Measurements from ENCODE around the gene ROBO1. TPM values are rescaled to one million over a fixed set of nuclear protein-coding genes. Genes with fewer than 3 reads are reported as not detected.
A peak's percentile ranks its signal among the peaks of the same experiment; 100 is the strongest.
"Not testable (repeated sequence)": the region's sequence is repeated elsewhere in the genome, so short reads cannot be mapped to it uniquely, and the experiment has no call there.

Gene ROBO1
- total RNA-seq, 4 donors from 2014 or later, result 25.0 to 42.6 (median 35.7) TPM

DNA sequence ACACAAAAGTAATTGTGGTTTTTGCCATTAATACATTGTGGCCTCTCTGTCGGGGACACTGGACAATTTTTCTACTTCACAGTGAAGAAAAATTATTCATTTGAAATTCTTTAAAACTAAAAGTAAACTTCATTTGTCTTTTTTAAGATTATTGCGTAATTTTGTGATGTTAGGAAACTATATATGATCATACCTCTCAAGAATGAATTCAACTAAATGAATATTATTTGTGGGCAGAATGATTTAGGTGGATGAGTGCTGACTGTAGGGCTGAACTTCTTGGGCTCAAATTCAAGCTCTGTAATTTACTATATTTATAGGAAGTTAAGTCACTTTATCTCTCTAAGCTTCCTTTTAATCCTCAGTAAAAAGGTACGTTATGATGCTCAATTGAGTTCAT is 441.2 kb downstream of the ROBO1 start:
- intact Hi-C loops (cut with DNase I), result no loop called here
- WGBS, 2 donors, result 77 to 79% methylated on average over 3 of the region's 3 CpGs

GRCh38 chr3:79325833-79326383 is 441.9 kb downstream of the ROBO1 start:
- WGBS, 2 donors, result 79 to 88% methylated on average over 15 of the region's 15 CpGs
- H3K4me1 ChIP-seq; intact Hi-C loops (cut with DNase I); H3K27me3 ChIP-seq; H3K4me3 ChIP-seq; H3K9me3 ChIP-seq; H3K36me3 ChIP-seq; H3K27ac ChIP-seq; DNase-seq: not testable (repeated sequence)

More for the DNA sequence above, 441.2 kb downstream of the ROBO1 start:
- Histone ChIP-seq H3K9me3 (no peaks in the 10 kb centered on the region), H3K27me3 (no peaks in the 10 kb centered on the region), H3K4me3 (no peak overlapping the region), H3K27ac (no peak overlapping the region), H3K4me1 (peaks cover 0 to 8% (median 0%) of the 10 kb centered on the region in 3 donors), H3K36me3 (no peaks in the 10 kb centered on the region)
- no peak for DNase-seq
- TF ChIP-seq POLR2A (IDR thresholded peaks at IDR 0.05) (no peak), CTCF (IDR thresholded peaks at IDR 0.05) (no peak)

- DNase-seq, result no peak
- no peak overlapping the region for H3K4me3 ChIP-seq
- intact Hi-C loops (cut with DNase I), result no loop called here
- H3K27me3 ChIP-seq, result no peaks in the 10 kb centered on the region
- peaks cover 0 to 16% (median 0%) of the 10 kb centered on the region in 3 donors for H3K4me1 ChIP-seq
- no peaks in the 10 kb centered on the region for H3K9me3 ChIP-seq
- TF ChIP-seq POLR2A (IDR thresholded peaks at IDR 0.05) (no peak), CTCF (IDR thresholded peaks at IDR 0.05) (no peak)
- no peak overlapping the region for H3K27ac ChIP-seq
- H3K36me3 ChIP-seq, result no peaks in the 10 kb centered on the region
- 71 to 81% methylated on average over 7 of the region's 7 CpGs for WGBS, 2 donors
These were observed 450.0 kb downstream of the ROBO1 start for GRCh38 chr3:79317551-79318518.

GRCh38 chr3:79314962-79315361 is 452.8 kb downstream of the ROBO1 start:
- Histone ChIP-seq H3K4me1 (peaks cover 0 to 16% (median 0%) of the 10 kb centered on the region in 3 donors), H3K27me3 (no peaks in the 10 kb centered on the region), H3K36me3 (no peaks in the 10 kb centered on the region), H3K4me3 (no peak overlapping the region), H3K9me3 (no peaks in the 10 kb centered on the region), H3K27ac (peak overlapping the region in 2 of 4 donors; percentile 39 to 77)
- 66 to 68% methylated on average over 2 of the region's 2 CpGs for WGBS, 2 donors
- no peak for DNase-seq
- TF ChIP-seq POLR2A (IDR thresholded peaks at IDR 0.05), result no peak
- TF ChIP-seq CTCF (IDR thresholded peaks at IDR 0.05), result no peak
- intact Hi-C loops (cut with DNase I), result no loop called here

DNA sequence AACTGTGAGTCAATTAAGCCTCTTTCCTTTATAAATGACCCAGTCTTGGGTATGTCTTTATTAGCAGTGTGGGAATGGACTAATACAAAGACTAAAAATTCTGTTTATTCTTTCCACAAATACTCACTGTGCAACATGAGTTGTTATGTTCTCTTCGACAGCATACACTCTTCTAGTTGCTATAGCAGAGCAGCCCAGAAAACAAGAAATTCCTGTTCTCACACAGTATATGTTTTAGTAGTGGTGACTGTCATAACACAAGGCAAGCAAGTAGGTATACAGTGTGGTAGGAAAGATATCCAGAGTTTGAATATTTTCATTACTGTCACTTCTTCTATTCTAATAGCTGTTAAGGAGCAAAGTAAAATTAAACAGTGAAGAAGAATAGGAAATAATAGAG is 453.3 kb downstream of the ROBO1 start:
- DNase-seq, result no peak
- intact Hi-C loops (cut with DNase I), result no loop called here
- Histone ChIP-seq H3K9me3 (no peaks in the 10 kb centered on the region), H3K27ac (peak overlapping the region in 3 of 4 donors; percentile 39 to 77 (median 45)), H3K4me3 (no peak overlapping the region), H3K27me3 (no peaks in the 10 kb centered on the region), H3K4me1 (peaks cover 0 to 16% (median 0%) of the 10 kb centered on the region in 3 donors), H3K36me3 (no peaks in the 10 kb centered on the region)
- no peak for TF ChIP-seq POLR2A (IDR thresholded peaks at IDR 0.05)
- TF ChIP-seq CTCF (IDR thresholded peaks at IDR 0.05), result no peak
- 35 to 42% methylated on average over 1 of the region's 1 CpG for WGBS, 2 donors
